BLaER1 treated with 17β-estradiol and CSF1 and Interleukin-3, amounts not matched to agents 10 nM and 100 nM (cell line): Measurements from ENCODE around the gene OR10X1.

Experiments used
- H3K27ac ChIP-seq, 11 experiments: shearing (Covaris generic); formaldehyde crosslinking; 2 replicates each; pipeline ENCODE4 v1.8.1; 2022
- H3K27me3 ChIP-seq, 11 experiments: shearing (Covaris generic); formaldehyde crosslinking; 2 replicates each; pipeline ENCODE4 v1.8.1; 2022
- H3K36me3 ChIP-seq, 11 experiments: shearing (Covaris generic); formaldehyde crosslinking; 2 replicates each; pipeline ENCODE4 v1.8.1; 2022
- H3K4me1 ChIP-seq, 10 experiments: shearing (Covaris generic); formaldehyde crosslinking; 2 replicates each; pipeline ENCODE4 v1.8.1; 2022
- H3K4me2 ChIP-seq, 11 experiments: shearing (Covaris generic); formaldehyde crosslinking; 2 replicates each; pipeline ENCODE4 v1.8.1; 2022
- H3K4me3 ChIP-seq, 10 experiments: shearing (Covaris generic); formaldehyde crosslinking; 2 replicates each; pipeline ENCODE4 v1.8.1; 2022
- H3K9ac ChIP-seq, 11 experiments: shearing (Covaris generic); formaldehyde crosslinking; 2 replicates each; pipeline ENCODE4 v1.8.1; 2022
- H3K9me3 ChIP-seq, 11 experiments: shearing (Covaris generic); formaldehyde crosslinking; replicated peaks in 1 of 11; 2 replicates each; pipeline ENCODE4 v1.8.1; 2022
- H4K20me1 ChIP-seq, 11 experiments: shearing (Covaris generic); formaldehyde crosslinking; 2 replicates each; pipeline ENCODE4 v1.8.1; 2022
- Cebpa-rat ChIP-seq, 11 experiments: shearing (Covaris generic); IDR thresholded peaks; 2 replicates each; pipeline ENCODE4 v1.8.1; 2022

OR10X1 gene, protein sequence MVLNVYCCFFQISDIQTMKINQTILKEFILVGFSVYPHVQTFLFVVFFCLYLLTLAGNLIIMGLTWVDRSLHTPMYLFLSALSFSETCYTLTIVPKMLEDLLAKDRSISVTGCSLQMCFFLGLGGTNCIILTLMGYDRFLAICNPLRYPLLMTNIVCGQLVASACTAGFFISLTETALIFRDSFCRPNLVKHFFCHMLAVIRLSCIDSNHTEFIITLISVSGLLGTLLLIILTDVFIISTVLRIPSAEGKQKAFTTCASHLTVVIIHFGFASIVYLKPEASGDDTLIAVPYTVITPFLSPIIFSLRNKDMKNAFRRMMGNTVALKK

DNA sequence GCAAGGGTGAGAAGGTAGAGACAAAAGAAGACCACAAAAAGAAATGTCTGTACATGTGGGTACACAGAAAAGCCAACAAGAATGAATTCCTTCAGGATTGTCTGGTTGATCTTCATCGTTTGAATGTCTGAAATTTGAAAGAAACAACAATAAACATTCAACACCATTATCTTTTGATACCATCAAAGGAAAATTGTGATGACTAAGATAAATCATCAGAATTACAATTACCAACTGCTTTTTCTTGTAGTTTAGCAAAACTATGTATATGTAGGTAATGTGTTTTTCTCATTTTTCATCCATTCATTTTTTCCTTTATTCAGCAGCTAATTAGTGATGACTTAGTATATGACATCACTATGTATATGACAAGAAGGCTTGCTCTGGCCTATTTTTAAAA, at the start of gene OR10X1:
TSS of gene OR10X1 (minus strand) at position 167 of the 400 bp plus-strand sequence. CDS start at position 167, 0 bp downstream.
- H3K9ac ChIP-seq: no peak within 1 kb of the TSS
- no peak for TF ChIP-seq Cebpa-rat (IDR thresholded peaks at IDR 0.05)
- no peak within 1 kb of the TSS for H3K4me2 ChIP-seq
- no peaks in the 10 kb centered on the region for H3K9me3 ChIP-seq
- no peak within 1 kb of the TSS for H3K4me3 ChIP-seq
- no peaks in the 10 kb centered on the region for H3K4me1 ChIP-seq
- H3K36me3 ChIP-seq: no peaks in the 10 kb centered on the region
- H3K27ac ChIP-seq: no peak within 1 kb of the TSS
- no peaks in the 10 kb centered on the region for H4K20me1 ChIP-seq
- no peaks in the 10 kb centered on the region for H3K27me3 ChIP-seq

DNA sequence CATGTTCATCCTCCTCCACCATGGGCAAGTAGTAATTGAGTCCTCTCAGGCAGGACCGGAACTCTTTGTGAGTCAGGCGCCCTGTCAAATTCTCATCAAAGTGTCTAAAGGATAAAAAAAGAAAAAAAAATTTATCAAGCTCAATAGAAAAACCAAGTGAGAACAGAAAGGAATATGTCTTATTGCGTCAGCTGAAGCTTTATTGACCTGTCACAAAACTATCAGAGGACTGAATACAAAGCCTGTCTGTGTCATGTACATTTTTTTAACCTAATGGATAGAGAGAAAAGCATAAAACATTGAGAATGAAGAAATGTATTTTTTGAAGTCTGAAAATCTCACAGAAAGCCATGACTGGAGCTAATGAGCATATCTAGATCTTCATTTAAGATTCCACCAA, 34.1 kb upstream of the OR10X1 start:
- no peak for TF ChIP-seq Cebpa-rat (IDR thresholded peaks at IDR 0.05)
- Histone ChIP-seq H3K27me3 (no peaks in the 10 kb centered on the region), H3K27ac (no peak overlapping the region), H3K4me3 (no peak overlapping the region), H4K20me1 (no peaks in the 10 kb centered on the region), H3K4me2 (no peak overlapping the region), H3K4me1 (no peaks in the 10 kb centered on the region), H3K9ac (no peak overlapping the region), H3K36me3 (no peaks in the 10 kb centered on the region), H3K9me3 (no peaks in the 10 kb centered on the region)

GRCh38 chr1:158611916-158612315, 32.2 kb upstream of the OR10X1 start:
- Histone ChIP-seq H3K9me3 (no peaks in the 10 kb centered on the region), H3K36me3 (no peaks in the 10 kb centered on the region), H3K4me1 (no peaks in the 10 kb centered on the region), H3K9ac (no peak overlapping the region), H3K4me2 (no peak overlapping the region), H3K27me3 (no peaks in the 10 kb centered on the region), H4K20me1 (no peaks in the 10 kb centered on the region), H3K27ac (no peak overlapping the region), H3K4me3 (no peak overlapping the region)
- TF ChIP-seq Cebpa-rat (IDR thresholded peaks at IDR 0.05): no peak

DNA sequence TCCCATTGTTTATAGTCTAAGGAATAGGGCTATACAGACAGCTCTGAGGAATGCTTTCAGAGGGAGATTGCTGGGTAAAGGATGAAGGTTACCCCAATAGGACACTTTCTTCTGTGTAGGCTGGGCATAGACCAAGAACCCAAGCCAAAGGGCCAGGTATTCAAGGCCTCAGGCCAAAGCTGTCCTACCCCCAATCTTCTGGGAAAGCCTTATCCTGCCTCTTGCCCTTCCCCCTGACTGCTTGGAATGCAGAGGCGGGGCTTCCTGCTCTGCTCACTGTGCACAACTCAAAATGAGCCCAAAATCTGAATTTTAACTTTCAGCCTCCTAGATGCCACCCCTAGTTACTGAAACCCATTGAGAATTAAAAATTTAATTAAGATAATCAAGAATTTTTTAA, 27.6 kb upstream of the OR10X1 start:
- Histone ChIP-seq H3K27ac (no peak overlapping the region), H3K4me2 (no peak overlapping the region), H3K4me1 (no peaks in the 10 kb centered on the region), H4K20me1 (no peaks in the 10 kb centered on the region), H3K36me3 (no peaks in the 10 kb centered on the region), H3K27me3 (no peaks in the 10 kb centered on the region), H3K4me3 (no peak overlapping the region), H3K9me3 (no peaks in the 10 kb centered on the region), H3K9ac (no peak overlapping the region)
- TF ChIP-seq Cebpa-rat (IDR thresholded peaks at IDR 0.05): no peak

DNA sequence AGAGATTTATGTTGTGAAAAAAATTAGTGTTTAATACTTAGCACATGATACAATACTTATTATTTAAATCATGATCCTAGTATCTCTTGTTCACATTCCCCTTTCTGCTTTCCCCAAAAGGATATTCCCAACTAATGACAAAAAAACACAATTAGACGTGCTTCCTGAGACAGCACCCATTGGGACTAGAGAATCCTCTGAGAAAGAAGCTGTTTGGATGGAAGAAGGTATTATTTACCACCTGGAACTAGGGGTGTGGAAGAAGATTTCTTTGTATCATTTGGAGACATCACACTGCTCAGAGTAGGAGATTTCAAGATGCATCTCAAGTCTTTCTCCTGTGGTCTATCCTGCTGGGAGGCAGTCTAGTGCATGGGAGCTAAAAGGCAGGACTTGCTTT, 25.3 kb upstream of the OR10X1 start, which contains the start of gene OR10Z1:
TSS of gene OR10Z1 (plus strand) at position 301 of the 400 bp plus-strand sequence. CDS start 1,171 bp downstream, outside the sequence.
- no peak within 1 kb of the TSS for H3K4me3 ChIP-seq
- H3K9me3 ChIP-seq: no peaks in the 10 kb centered on the region
- no peak for TF ChIP-seq Cebpa-rat (IDR thresholded peaks at IDR 0.05)
- no peaks in the 10 kb centered on the region for H3K27me3 ChIP-seq
- no peak within 1 kb of the TSS for H3K27ac ChIP-seq
- no peaks in the 10 kb centered on the region for H4K20me1 ChIP-seq
- H3K4me2 ChIP-seq: no peak within 1 kb of the TSS
- H3K9ac ChIP-seq: no peak within 1 kb of the TSS
- H3K4me1 ChIP-seq: no peaks in the 10 kb centered on the region
- no peaks in the 10 kb centered on the region for H3K36me3 ChIP-seq

DNA sequence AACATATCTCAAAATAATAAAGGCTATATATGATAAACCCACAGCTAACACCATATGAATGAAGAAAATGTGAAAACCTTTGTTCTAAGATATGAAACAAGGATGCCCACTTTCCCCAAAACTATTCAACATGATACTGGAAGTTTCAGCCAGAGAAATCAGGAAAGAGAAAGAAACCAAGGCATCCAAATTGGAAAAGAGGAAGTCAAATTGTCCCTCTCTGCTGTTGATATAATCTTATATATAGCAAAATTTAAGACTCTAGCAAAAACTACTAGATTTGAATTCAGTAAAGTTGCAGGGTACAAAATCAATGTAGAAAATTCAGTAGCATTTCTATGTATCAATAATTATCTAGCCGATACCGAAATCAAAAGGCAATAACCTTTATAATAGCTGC, 21.0 kb upstream of the OR10X1 start:
- no peaks in the 10 kb centered on the region for H3K27me3 ChIP-seq
- H3K36me3 ChIP-seq: no peaks in the 10 kb centered on the region
- no peaks in the 10 kb centered on the region for H4K20me1 ChIP-seq
- H3K4me2 ChIP-seq: no peak overlapping the region
- no peak for TF ChIP-seq Cebpa-rat (IDR thresholded peaks at IDR 0.05)
- H3K4me3 ChIP-seq: no peak overlapping the region
- H3K9ac ChIP-seq: no peak overlapping the region
- peaks cover 23 to 35% (median 32%) of the 10 kb centered on the region in 11 experiments for H3K9me3 ChIP-seq
- no peak overlapping the region for H3K27ac ChIP-seq
- no peaks in the 10 kb centered on the region for H3K4me1 ChIP-seq

- no peaks in the 10 kb centered on the region for H3K27me3 ChIP-seq
- no peak for TF ChIP-seq Cebpa-rat (IDR thresholded peaks at IDR 0.05)
- H3K9me3 ChIP-seq: peaks cover 14 to 29% (median 17%) of the 10 kb centered on the region in 11 experiments
- H3K4me1 ChIP-seq: no peaks in the 10 kb centered on the region
- H3K36me3 ChIP-seq: 0 out of 22 replicates have a peak, but pooled peaks cover 0 to 3% (median 0%) of the 10 kb centered on the region in 11 experiments
- no peak overlapping the region for H3K27ac ChIP-seq
- no peaks in the 10 kb centered on the region for H4K20me1 ChIP-seq
- no peak overlapping the region for H3K4me3 ChIP-seq
- H3K4me2 ChIP-seq: no peak overlapping the region
- H3K9ac ChIP-seq: no peak overlapping the region
Observed at GRCh38 chr1:158586942-158587341, 7.2 kb upstream of the OR10X1 start.

DNA sequence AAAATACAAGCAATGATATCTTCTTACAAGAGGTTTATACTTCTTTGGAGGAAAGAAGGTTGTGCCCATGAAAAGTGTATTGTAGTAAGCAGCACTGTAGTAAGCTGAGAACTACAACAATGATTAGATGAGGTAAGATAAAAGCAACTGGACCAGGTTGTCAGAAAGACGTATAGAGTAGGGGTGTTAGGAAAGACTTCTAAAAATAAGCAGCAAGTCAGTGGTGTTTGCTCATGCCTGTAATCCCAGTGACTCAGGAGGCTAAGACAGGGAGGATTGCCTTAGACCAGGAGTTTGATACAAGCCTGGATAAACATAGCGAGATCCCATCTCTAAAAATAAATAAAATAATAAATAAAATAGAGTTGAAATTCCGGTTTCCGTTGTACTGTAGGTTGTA, 4.3 kb upstream of the OR10X1 start:
- H3K27me3 ChIP-seq: no peaks in the 10 kb centered on the region
- no peak overlapping the region for H3K9ac ChIP-seq
- no peak overlapping the region for H3K4me3 ChIP-seq
- H3K9me3 ChIP-seq: peaks cover 14 to 27% (median 17%) of the 10 kb centered on the region in 11 experiments
- TF ChIP-seq Cebpa-rat (IDR thresholded peaks at IDR 0.05): no peak
- H4K20me1 ChIP-seq: no peaks in the 10 kb centered on the region
- H3K4me2 ChIP-seq: no peak overlapping the region
- no peak overlapping the region for H3K27ac ChIP-seq
- H3K4me1 ChIP-seq: no peaks in the 10 kb centered on the region
- 0 out of 22 replicates have a peak, but pooled peaks cover 0 to 3% (median 0%) of the 10 kb centered on the region in 11 experiments for H3K36me3 ChIP-seq

DNA sequence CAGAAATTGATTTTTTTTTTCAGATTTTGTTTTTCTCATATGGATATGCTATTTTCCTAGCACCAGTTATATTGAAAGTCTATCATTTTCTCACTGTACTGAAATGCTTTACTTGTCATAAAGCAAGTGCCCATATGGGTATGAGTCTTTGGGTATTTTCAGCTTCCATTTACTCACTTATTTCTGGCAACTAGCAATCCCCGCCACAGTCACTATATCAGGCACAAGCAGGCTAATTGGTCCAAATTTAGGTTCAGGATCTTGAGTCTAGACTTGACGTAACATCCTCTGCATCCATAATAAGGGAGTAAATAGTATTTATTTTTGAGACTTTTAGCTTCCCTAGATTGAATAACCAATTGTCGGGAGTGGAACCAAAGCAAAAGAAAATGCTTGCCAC, 2.1 kb downstream of the OR10X1 start:
- no peak overlapping the region for H3K4me3 ChIP-seq
- TF ChIP-seq Cebpa-rat (IDR thresholded peaks at IDR 0.05): no peak
- no peak overlapping the region for H3K27ac ChIP-seq
- no peaks in the 10 kb centered on the region for H3K36me3 ChIP-seq
- H3K9me3 ChIP-seq: no peaks in the 10 kb centered on the region
- H3K4me2 ChIP-seq: no peak overlapping the region
- H3K27me3 ChIP-seq: no peaks in the 10 kb centered on the region
- H3K4me1 ChIP-seq: no peaks in the 10 kb centered on the region
- no peaks in the 10 kb centered on the region for H4K20me1 ChIP-seq
- H3K9ac ChIP-seq: no peak overlapping the region

- no peaks in the 10 kb centered on the region for H3K36me3 ChIP-seq
- no peaks in the 10 kb centered on the region for H4K20me1 ChIP-seq
- TF ChIP-seq Cebpa-rat (IDR thresholded peaks at IDR 0.05): no peak
- no peaks in the 10 kb centered on the region for H3K27me3 ChIP-seq
- no peaks in the 10 kb centered on the region; a peak in 1 of 20 replicates for H3K4me1 ChIP-seq
- H3K4me3 ChIP-seq: no peak overlapping the region
- H3K9ac ChIP-seq: no peak overlapping the region
- no peak overlapping the region for H3K27ac ChIP-seq
- H3K4me2 ChIP-seq: no peak overlapping the region
- H3K9me3 ChIP-seq: no peaks in the 10 kb centered on the region
Observed at GRCh38 chr1:158572226-158572625, 7.5 kb downstream of the OR10X1 start.
